Measurements from ENCODE around the gene HYAL3.

DNA sequence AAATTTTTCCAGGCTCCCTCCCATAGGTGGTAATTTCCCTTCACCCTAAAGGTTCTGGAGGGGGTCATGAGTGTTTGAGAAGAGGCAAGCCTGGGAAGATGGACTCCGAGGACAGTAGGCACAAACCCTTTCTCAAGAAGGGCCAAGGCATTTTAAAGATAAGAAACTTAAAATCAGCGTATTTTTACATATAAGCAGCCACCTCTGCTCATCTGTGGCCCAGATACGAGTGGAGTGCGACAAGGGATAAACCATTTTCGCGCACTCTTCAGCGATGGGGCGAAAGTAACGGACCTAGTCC is 40.9 kb upstream of the HYAL3 start:
- TF ChIP-seq REST (IDR thresholded peaks at IDR 0.05; ENCODE audit: low read depth) (no peak), FOXM1 (IDR thresholded peaks at IDR 0.05; ENCODE audit: borderline replicate concordance, low read depth) (no peak), EP300 (IDR thresholded peaks at IDR 0.05; ENCODE audit: borderline replicate concordance) (no peak), YY1 (IDR thresholded peaks at IDR 0.05; ENCODE audit: low read depth) (no peak), TAF1 (IDR thresholded peaks at IDR 0.05; ENCODE audit: low read depth) (no peak), MAX (IDR thresholded peaks at IDR 0.05) (no peak), TEAD4 (IDR thresholded peaks at IDR 0.05) (no peak), EGR1 (IDR thresholded peaks at IDR 0.05) (no peak), ZBTB7A (IDR thresholded peaks at IDR 0.05; ENCODE audit: low read depth) (no peak), RAD21 (IDR thresholded peaks at IDR 0.05; ENCODE audit: low read depth) (no peak), CEBPB (IDR thresholded peaks at IDR 0.05) (no peak)

All from Ishikawa (cell line).